Measurements from ENCODE around the gene ITGA4. TPM values are rescaled to one million over a fixed set of nuclear protein-coding genes. Genes with fewer than 3 reads are reported as not detected.

The ITGA4 gene
- total and polyA plus RNA-seq, 9 of the 15 experiments (the other 6 are each of a cell fraction or from before 2014, with no cell fraction given): 0.06 to 0.81 (median 0.27) TPM

DNA sequence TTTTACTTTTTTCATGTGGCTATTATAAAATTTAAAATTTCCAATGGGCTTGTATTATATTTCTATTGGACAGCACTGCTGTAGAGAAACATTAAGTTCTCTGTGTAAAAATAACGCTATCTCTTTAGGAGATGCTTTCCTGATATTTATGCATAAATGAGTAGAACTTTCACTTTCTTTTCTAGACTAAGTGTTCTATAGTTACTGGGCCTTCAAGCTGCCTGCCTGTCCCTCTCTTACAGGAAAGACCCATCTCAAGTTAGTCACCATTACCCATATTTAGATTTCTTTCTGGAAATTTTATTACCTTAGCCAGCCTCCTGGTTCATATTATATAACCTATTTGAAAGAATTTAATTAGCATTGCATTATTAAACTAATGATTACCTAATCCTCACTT, 4.8 kb downstream of the ITGA4 start:
- BruUV-seq (replicated peaks): no TSS peak
- Histone ChIP-seq H3K79me2 (ENCODE audit: control insufficient read depth, insufficient read depth, low read length) (no peaks in the 10 kb centered on the region), H3K27ac (ENCODE audit: extremely low read depth, low read depth, low read length) (no peak overlapping the region), H3K4me2 (ENCODE audit: insufficient read depth, low read length) (no peak overlapping the region), H3K9ac (ENCODE audit: insufficient read depth in 1 of 2, low read depth in 2 of 2, low read length in 2 of 2) (no peak overlapping the region), H3K4me1 (replicated peaks in 1 of 2; ENCODE audit: control insufficient read depth in 2 of 2, insufficient read depth in 2 of 2, low read length in 2 of 2) (peaks cover 0 to 4% of the 10 kb centered on the region in 2 experiments; a peak in 1 of 5 replicates), H3K9me1 (ENCODE audit: control insufficient read depth, insufficient read depth, low read length) (no peaks in the 10 kb centered on the region), H3K36me3 (ENCODE audit: control insufficient read depth, insufficient read depth, low read length) (no peaks in the 10 kb centered on the region), H3K27me3 (ENCODE audit: control insufficient read depth in 2 of 2, insufficient read depth in 2 of 2, low read length in 2 of 2) (no peaks in the 10 kb centered on the region), H3K9me3 (replicated peaks; ENCODE audit: control insufficient read depth, insufficient read depth, low read depth, low read length) (no peaks in the 10 kb centered on the region), H4K20me1 (replicated peaks; ENCODE audit: control insufficient read depth, insufficient read depth, low read length) (no peaks in the 10 kb centered on the region), H3K4me3 (no peak overlapping the region), H2AFZ (ENCODE audit: low read depth, low read length) (no peak overlapping the region)
- in situ Hi-C loops (cut with MboI): no loop called here
- FAIRE-seq (no peak), ATAC-seq (no peak), DNase-seq (ENCODE audit: extremely low read depth in 1 of 4, low spot score in 3 of 4) (no peak)
- ChIA-PET CTCF (ENCODE audit: low intra/inter-chr PET ratio) (no interaction called here), POLR2A (no interaction called here)
- WGBS (ENCODE audit: insufficient coverage, low coverage, missing lambda C conversion rate): 5% methylated on average over 1 of the region's 1 CpG
- TF ChIP-seq RFX7 (CRISPR knock-in tag; IDR thresholded peaks at IDR 0.05) (no peak), THRAP3 (IDR thresholded peaks at IDR 0.05; ENCODE audit: borderline replicate concordance) (no peak), BMI1 (IDR thresholded peaks at IDR 0.05; ENCODE audit: low read length) (no peak), POLR2A (conservative IDR thresholded peaks at IDR 0.05) (no peak), ZFX (CRISPR knock-in tag; IDR thresholded peaks at IDR 0.05) (no peak), HNRNPL (IDR thresholded peaks at IDR 0.05; ENCODE audit: low read depth, low read length) (no peak), SETDB1 (IDR thresholded peaks at IDR 0.05; ENCODE audit: low read length) (no peak), KDM1A (IDR thresholded peaks at IDR 0.05) (no peak), NELFE (IDR thresholded peaks at IDR 0.05; ENCODE audit: insufficient read depth, insufficient read length) (no peak), CAMTA2 (CRISPR knock-in tag; conservative IDR thresholded peaks at IDR 0.05) (no peak), ZNF3 (CRISPR knock-in tag; IDR thresholded peaks at IDR 0.05) (no peak), RBM25 (IDR thresholded peaks at IDR 0.05; ENCODE audit: low read depth, low read length, severe bottlenecking) (no peak), SMAD2 (IDR thresholded peaks at IDR 0.05; ENCODE audit: low read depth, low read length) (no peak)
- TF ChIP-seq, protein P1, sequence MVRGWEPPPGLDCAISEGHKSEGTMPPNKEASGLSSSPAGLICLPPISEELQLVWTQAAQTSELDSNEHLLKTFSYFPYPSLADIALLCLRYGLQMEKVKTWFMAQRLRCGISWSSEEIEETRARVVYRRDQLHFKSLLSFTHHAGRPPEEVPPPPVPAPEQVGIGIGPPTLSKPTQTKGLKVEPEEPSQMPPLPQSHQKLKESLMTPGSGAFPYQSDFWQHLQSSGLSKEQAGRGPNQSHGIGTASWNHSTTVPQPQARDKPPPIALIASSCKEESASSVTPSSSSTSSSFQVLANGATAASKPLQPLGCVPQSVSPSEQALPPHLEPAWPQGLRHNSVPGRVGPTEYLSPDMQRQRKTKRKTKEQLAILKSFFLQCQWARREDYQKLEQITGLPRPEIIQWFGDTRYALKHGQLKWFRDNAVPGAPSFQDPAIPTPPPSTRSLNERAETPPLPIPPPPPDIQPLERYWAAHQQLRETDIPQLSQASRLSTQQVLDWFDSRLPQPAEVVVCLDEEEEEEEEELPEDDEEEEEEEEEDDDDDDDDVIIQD (CRISPR knock-in tag; IDR thresholded peaks at IDR 0.05): no peak
- TF ChIP-seq, protein P2, sequence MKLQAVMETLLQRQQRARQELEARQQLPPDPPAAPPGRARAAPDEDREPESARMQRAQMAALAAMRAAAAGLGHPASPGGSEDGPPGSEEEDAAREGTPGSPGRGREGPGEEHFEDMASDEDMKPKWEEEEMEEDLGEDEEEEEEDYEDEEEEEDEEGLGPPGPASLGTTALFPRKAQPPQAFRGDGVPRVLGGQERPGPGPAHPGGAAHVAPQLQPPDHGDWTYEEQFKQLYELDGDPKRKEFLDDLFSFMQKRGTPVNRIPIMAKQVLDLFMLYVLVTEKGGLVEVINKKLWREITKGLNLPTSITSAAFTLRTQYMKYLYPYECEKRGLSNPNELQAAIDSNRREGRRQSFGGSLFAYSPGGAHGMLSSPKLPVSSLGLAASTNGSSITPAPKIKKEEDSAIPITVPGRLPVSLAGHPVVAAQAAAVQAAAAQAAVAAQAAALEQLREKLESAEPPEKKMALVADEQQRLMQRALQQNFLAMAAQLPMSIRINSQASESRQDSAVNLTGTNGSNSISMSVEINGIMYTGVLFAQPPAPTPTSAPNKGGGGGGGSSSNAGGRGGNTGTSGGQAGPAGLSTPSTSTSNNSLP (IDR thresholded peaks at IDR 0.05; ENCODE audit: borderline replicate concordance, low read depth, low read length): no peak
- TF ChIP-seq, protein P3, sequence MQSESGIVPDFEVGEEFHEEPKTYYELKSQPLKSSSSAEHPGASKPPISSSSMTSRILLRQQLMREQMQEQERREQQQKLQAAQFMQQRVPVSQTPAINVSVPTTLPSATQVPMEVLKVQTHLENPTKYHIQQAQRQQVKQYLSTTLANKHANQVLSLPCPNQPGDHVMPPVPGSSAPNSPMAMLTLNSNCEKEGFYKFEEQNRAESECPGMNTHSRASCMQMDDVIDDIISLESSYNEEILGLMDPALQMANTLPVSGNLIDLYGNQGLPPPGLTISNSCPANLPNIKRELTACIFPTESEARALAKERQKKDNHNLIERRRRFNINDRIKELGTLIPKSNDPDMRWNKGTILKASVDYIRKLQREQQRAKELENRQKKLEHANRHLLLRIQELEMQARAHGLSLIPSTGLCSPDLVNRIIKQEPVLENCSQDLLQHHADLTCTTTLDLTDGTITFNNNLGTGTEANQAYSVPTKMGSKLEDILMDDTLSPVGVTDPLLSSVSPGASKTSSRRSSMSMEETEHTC (IDR thresholded peaks at IDR 0.05): no peak
- TF ChIP-seq, protein P4, sequence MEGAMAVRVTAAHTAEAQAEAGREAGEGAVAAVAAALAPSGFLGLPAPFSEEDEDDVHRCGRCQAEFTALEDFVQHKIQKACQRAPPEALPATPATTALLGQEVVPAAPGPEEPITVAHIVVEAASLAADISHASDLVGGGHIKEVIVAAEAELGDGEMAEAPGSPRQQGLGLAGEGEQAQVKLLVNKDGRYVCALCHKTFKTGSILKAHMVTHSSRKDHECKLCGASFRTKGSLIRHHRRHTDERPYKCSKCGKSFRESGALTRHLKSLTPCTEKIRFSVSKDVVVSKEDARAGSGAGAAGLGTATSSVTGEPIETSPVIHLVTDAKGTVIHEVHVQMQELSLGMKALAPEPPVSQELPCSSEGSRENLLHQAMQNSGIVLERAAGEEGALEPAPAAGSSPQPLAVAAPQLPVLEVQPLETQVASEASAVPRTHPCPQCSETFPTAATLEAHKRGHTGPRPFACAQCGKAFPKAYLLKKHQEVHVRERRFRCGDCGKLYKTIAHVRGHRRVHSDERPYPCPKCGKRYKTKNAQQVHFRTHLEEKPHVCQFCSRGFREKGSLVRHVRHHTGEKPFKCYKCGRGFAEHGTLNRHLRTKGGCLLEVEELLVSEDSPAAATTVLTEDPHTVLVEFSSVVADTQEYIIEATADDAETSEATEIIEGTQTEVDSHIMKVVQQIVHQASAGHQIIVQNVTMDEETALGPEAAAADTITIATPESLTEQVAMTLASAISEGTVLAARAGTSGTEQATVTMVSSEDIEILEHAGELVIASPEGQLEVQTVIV (CRISPR knock-in tag; IDR thresholded peaks at IDR 0.05; ENCODE audit: borderline replicate concordance): no peak
- intact Hi-C loops (cut with micrococcal nuclease): loop anchor here (10.0 kb wide), 1 partner anchor 357 kb away; no protein-coding TSS in a partner anchor

Measured in K562 (cell line).